GM18951 (cell line): ENCODE results near the gene PAX2.

ENCODE experiments used
- POLR2A ChIP-seq: IDR thresholded peaks from 4 replicates; pipeline ENCODE4 v1.6.1; 2011; ENCODE audit warnings: mild to moderate bottlenecking; ENCODE audit not compliant: insufficient read length, insufficient read depth; ENCODE audit errors: extremely low read depth
- in situ Hi-C: fragments of 300-500 bp; cut with MboI; formaldehyde crosslinking; loops from one replicate; pipeline ENCODE4 v1.12.0; 2022; ENCODE audit warnings: low sequenced_read_pairs, mixed read lengths, inconsistent platforms; ENCODE audit not compliant: unreplicated experiment

Gene PAX2

GRCh38 chr10:100837300-100837699 lies 91.9 kb downstream of the PAX2 start:
- TF ChIP-seq POLR2A: no peak
- in situ Hi-C loops: no loop called here

GRCh38 chr10:100838986-100839385 lies 93.6 kb downstream of the PAX2 start:
- TF ChIP-seq POLR2A: no peak
- in situ Hi-C loops: no loop called here

GRCh38 chr10:100841528-100841927 lies 96.1 kb downstream of the PAX2 start:
- in situ Hi-C loops: no loop called here

GRCh38 chr10:100847440-100847839 lies 102.1 kb downstream of the PAX2 start:
- in situ Hi-C loops: no loop called here
- no peak for TF ChIP-seq POLR2A

More at GRCh38 chr10:100841528-100841927, 96.1 kb downstream of the PAX2 start:
- TF ChIP-seq POLR2A: no peak

DNA sequence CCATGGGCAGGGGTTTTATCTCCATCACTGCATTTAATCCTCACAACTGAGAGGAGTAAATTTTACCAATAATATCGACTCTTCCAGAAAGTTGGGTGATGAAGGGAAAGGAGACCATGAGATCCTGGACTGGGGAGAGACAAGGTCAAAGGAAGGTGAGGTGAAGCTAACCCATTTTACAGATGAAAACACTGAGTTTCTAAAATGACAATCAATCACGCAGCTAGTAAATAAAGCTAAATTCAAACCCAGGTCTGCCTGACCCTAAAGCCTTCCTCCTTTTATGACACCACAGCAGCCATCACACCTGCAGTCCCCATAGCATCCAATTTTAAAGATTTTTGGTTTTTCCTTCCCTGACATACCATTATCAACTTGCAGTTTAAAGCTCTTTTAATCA lies 103.4 kb downstream of the PAX2 start:
- in situ Hi-C loops: no loop called here
- TF ChIP-seq POLR2A: no peak

DNA sequence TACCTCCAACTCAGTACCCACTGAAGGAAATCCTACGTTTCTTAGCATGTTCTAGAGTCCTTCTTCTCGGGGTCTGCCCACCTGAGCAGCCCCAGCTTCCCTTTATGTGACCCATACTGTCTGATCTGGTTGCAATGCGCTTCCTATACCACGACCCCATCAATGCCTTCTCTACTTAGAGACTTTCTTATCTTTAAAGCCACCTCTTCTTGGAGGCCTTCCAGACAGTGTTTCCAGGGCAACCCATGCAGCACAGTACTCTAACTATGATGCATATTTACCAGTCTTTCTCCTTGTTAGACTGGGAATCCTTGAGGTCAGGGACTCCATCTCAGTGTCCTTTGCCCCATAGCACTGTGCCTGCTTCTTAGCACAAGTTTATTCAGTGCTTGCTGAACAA lies 112.9 kb downstream of the PAX2 start:
- no peak for TF ChIP-seq POLR2A
- in situ Hi-C loops: no loop called here

DNA sequence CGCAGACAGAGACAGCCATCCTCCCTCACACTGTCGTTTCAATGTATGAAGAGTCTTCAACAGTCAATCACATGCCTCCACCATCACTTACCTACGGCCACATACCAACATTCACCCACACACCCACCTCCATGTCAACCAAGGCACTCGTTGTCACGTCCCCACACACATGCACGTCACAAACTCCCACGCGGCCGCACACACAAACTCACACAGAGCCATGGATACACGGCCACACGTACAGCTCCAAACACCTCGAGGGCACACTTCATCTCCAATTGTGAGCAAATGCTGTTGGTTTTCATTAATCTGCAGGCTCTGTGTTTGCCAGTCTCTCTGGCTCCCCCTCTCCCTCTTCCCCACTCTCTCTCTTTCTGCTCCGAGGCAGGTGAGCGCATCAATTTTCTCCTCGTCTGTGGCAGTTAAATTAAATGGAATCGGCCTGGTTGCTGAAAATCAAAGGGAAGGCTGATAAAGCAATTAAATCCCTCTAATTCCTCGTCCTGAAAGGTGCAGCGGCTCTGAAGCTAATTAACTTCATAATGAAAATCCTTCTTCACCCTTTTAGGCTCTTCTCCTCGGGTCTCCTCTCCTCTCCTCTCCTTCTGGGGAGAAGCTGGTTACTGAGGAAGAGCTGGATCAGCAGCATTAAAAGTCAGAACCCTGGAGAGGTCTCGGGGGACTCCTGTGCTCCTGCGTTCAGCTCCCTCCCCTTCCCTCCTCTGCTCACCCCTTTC lies 113.5 kb downstream of the PAX2 start:
- no peak for TF ChIP-seq POLR2A
- in situ Hi-C loops: no loop called here

DNA sequence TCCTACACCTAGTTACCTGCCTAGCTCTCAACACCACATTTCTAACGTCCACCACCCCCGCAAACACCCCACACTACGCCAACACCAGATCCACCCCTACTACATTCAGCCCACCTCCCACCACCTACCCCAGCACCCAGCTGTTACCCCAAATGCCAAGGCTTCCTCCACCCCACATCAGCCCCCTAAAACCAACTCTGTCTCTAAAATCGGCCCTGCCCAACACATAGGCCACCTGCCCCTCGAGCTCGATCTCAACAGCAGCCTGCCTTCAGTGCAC lies 114.0 kb downstream of the PAX2 start:
- no peak for TF ChIP-seq POLR2A
- in situ Hi-C loops: no loop called here

DNA sequence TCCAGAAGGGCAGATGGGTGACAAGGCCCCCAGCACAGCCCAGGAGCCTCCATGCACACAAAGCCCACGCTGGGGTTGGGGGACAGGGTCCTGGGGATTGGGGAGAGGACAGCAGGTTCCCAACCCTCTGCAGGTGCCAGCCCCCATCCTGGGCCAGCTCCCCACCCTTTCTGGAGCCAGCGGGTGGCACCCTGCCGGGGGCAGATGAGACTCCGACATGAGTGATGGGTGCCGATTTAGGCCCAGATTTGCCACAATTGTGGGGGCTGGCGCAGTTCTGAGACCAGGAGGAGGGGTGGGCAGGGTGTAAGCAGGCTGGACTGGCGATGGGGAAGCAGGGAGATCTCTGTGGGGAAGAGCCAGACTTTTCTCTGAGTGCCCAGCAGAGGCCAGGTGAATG lies 118.1 kb downstream of the PAX2 start:
- TF ChIP-seq POLR2A: no peak
- in situ Hi-C loops: no loop called here

DNA sequence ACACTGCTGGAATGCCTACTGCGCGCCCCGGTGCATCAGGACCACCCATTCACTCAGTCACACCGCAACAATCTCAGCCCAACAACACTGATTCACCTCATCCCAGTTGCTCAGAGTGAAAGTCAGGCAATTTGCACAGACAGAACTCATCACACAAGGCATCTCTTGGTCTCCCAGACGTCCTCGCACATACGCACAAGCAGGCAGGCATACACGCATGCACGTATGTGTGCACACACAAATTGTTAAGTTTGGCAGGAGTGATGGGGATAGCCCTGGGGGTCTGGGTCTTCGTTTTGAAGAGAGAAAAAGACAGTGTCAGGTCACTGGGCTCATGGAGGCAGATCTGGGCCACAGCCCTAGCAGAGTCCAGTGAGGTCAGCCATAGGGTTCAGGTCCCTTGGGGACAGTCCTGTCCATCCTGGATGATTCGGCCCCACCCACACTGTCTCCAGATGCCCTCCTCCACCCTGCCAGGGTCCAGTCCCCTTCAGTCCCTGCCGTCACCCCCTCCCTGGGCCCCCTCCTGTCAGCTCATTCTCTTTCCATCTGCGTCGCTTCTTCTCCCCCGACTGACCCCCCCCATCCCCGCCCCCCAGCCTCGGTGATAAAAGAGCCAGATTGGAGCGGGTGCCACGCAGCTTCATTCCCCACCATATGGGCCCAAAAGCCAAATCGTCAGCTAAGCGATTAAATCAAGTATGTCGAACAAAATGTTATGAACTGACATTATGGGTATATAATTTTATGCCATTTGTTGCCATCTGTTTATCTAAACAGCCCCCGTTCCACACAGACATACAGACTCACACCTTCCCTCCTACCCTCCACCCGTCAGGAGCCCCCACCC lies 118.9 kb downstream of the PAX2 start:
- in situ Hi-C loops: no loop called here
- no peak for TF ChIP-seq POLR2A

GRCh38 chr10:100864978-100865377 lies 119.6 kb downstream of the PAX2 start:
- in situ Hi-C loops: no loop called here
- TF ChIP-seq POLR2A: no peak

DNA sequence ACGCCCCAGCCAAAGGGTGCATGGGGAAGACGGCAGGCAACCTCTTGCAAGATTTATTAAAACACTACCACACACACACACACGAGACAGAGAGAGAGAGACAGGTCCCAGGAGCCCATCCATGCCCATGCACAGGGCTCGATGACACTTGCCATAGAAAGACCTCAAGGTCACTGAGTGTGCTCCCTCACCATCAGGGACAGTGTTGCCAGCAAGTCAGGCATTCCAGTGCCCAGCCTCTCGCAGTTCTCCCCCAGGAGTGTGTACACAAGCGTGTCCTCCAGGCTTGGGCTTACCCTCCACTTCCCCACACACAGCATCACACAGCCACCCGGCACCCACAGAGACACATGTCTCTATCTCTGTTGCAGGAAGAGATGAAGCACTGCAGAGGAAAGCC lies 120.6 kb downstream of the PAX2 start:
- in situ Hi-C loops: no loop called here
- no peak for TF ChIP-seq POLR2A

DNA sequence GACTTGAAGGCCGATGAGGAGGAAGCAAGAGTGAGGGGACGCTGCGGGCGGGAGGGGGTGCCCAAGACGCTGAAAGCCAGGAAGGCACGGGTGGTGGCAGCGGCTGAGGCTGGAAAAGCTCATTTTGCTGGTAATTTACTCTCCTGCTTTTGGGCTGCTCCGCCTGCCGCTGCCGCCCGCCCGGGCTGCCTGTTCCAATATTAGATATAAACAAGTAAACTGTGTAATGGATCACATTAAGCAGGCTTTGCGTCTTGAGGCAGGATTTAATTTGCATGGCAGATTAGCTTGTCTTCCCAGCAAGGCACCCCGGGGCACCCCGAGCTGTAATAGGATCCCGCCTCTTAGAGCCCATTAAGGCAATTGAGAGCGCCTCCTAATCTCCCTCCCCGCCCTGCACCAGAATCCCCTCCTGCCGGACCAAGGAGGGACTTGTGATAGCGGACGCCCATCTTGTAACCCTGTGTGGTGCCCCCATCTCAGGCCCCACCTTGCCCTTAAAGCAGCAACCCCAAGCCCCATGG lies 121.3 kb downstream of the PAX2 start:
- in situ Hi-C loops: no loop called here
- no peak for TF ChIP-seq POLR2A
